WERI-Rb-1 (cell line): ENCODE measurements around the gene EIF5A2.

Experiments
- DNase-seq: peaks from one replicate; pipeline ENCODE4 v3.0.0-alpha.2; 2020
- H3K27ac ChIP-seq: fragments of 250-450 bp; sonication (Bioruptor Pico); 2 replicates; pipeline ENCODE4 v1.5.1; 2020; ENCODE audit warnings: mild to moderate bottlenecking, moderate library complexity
- H3K27me3 ChIP-seq: fragments of 250-450 bp; sonication (Bioruptor Pico); 2 replicates; pipeline ENCODE4 v1.5.1; 2021; ENCODE audit warnings: mild to moderate bottlenecking, low read depth, moderate library complexity; ENCODE audit not compliant: insufficient read depth, severe bottlenecking
- H3K36me3 ChIP-seq: fragments of 250-450 bp; sonication (Bioruptor Pico); 2 replicates; pipeline ENCODE4 v1.5.1; 2020; ENCODE audit warnings: mild to moderate bottlenecking, moderate library complexity
- H3K4me3 ChIP-seq: 2 replicates; pipeline ENCODE4 v1.5.1; 2011; ENCODE audit warnings: low read depth, mild to moderate bottlenecking, control low read depth, low read length
- H3K9me3 ChIP-seq: fragments of 250-450 bp; sonication (Bioruptor Pico); 2 replicates; pipeline ENCODE4 v1.5.1; 2021; ENCODE audit warnings: mild to moderate bottlenecking, moderate library complexity; ENCODE audit not compliant: severe bottlenecking
- TF ChIP-seq, protein P1 (sequence below): IDR thresholded peaks from 2 replicates; pipeline ENCODE4 v1.5.1; 2011; ENCODE audit warnings: low read depth, mild to moderate bottlenecking, control low read depth, inconsistent platforms, low read length

Gene EIF5A2

DNA sequence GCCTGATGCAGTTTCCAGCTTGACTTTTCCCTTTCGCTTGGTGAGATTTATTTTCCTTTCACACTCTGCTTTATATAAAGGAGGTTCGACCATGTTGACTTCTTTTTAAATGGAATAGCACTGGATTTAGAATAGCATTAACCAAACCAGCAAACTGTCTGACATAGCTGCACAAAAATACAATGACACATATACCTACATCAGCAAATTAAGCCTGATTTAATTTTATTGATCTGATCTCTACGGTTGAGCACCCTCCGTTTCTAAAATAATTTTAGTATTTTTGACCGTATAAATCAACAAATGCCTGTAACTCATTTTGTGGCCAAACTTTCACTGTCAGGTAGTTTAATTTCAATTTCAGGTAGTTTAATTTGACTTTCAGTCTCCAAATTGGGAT, 5.8 kb upstream of the EIF5A2 start:
- peaks cover 11% of the 10 kb centered on the region for H3K9me3 ChIP-seq
- DNase-seq: no peak

DNA sequence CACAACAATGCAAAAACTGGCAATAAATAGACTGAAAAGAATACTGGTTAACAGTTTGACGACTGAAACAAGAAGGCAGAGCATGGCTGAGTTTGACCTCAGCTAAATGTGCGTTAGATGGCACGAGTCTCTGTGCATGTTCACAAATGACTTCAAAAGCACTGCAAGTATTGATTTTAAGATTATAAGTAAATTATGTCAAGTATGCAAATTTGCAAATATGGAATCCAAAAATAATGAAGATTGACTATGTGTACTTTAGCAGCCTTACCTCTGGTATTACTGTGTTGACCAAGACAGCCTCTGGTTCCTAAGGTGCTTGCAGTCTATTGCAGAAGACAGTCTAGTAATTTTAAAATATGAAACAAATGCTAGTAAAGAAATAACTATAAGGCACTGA, 2.6 kb upstream of the EIF5A2 start:
- Histone ChIP-seq H3K36me3 (no peaks in the 10 kb centered on the region), H3K9me3 (peaks cover 10% of the 10 kb centered on the region), H3K27ac (no peak overlapping the region), H3K27me3 (no peaks in the 10 kb centered on the region), H3K4me3 (no peak overlapping the region)
- TF ChIP-seq, protein P1, sequence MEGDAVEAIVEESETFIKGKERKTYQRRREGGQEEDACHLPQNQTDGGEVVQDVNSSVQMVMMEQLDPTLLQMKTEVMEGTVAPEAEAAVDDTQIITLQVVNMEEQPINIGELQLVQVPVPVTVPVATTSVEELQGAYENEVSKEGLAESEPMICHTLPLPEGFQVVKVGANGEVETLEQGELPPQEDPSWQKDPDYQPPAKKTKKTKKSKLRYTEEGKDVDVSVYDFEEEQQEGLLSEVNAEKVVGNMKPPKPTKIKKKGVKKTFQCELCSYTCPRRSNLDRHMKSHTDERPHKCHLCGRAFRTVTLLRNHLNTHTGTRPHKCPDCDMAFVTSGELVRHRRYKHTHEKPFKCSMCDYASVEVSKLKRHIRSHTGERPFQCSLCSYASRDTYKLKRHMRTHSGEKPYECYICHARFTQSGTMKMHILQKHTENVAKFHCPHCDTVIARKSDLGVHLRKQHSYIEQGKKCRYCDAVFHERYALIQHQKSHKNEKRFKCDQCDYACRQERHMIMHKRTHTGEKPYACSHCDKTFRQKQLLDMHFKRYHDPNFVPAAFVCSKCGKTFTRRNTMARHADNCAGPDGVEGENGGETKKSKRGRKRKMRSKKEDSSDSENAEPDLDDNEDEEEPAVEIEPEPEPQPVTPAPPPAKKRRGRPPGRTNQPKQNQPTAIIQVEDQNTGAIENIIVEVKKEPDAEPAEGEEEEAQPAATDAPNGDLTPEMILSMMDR: no peak
- DNase-seq: no peak

More for the DNA sequence above, 5.8 kb upstream of the EIF5A2 start:
- Histone ChIP-seq H3K27ac (no peak overlapping the region), H3K27me3 (no peaks in the 10 kb centered on the region), H3K36me3 (no peaks in the 10 kb centered on the region), H3K4me3 (no peak overlapping the region)
- TF ChIP-seq, protein P1: no peak

DNA sequence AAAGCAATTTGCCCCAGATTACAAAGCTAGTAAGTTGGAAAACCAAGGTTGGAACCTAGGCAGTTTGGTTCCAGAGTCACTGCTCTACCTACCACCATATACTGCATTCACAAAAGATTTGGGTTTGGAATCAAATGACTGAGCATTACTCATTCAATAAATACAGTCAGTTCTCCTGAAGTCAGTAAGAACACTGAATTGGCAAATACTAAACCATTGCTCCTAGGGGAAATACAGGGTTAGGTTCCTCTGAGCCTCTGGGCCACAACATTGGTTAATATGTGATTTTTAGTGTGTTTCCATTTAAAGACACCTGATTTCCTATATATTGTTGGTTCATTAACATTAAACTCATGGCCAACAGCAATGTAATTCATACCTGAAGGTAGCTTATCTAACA, 2.1 kb upstream of the EIF5A2 start:
- TF ChIP-seq, protein P1: no peak
- no peak for DNase-seq
- Histone ChIP-seq H3K27ac (no peak overlapping the region), H3K9me3 (peaks cover 10% of the 10 kb centered on the region), H3K36me3 (no peaks in the 10 kb centered on the region), H3K27me3 (no peaks in the 10 kb centered on the region), H3K4me3 (no peak overlapping the region)

DNA sequence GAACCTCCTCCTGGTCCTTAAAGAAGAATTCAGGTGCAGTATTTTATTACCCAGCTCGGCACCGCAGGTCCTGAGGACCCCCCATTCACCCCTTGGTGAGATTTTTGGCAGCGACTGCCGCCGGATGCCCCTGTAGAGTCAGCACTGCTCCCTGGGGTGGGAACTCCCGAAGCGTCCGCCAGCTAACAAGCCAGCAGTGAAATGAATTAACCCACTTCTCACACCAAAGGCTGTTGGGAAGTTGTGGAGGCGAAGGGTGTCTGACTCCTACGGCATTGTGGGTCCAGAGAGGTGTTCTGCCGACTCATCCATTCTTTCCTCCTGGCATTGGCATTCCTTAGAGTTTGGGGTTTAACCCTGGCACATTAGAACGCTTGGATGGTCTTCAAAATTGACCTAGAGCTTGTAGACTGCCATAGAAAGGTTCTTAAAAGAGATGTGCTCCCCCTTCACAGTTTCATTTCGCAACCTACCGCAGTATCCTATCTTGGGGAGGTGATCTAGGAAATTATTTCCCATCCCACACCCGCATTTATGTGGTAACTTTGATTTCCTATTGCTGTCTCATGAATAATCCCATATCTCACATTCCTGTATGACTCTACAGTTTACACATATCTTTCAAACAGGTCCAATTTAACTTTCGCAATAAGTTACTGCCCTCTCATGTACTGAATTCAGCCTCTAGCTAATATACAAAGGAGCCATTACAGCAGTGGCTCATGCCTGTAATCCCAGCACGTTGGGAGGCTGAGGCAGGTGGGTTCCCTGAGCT, 879 bp upstream of the EIF5A2 start:
- TF ChIP-seq, protein P1: no peak
- no peaks in the 10 kb centered on the region for H3K36me3 ChIP-seq
- H3K9me3 ChIP-seq: peaks cover 10% of the 10 kb centered on the region
- no peak overlapping the region for H3K4me3 ChIP-seq
- no peaks in the 10 kb centered on the region for H3K27me3 ChIP-seq
- no peak for DNase-seq
- no peak overlapping the region for H3K27ac ChIP-seq

DNA sequence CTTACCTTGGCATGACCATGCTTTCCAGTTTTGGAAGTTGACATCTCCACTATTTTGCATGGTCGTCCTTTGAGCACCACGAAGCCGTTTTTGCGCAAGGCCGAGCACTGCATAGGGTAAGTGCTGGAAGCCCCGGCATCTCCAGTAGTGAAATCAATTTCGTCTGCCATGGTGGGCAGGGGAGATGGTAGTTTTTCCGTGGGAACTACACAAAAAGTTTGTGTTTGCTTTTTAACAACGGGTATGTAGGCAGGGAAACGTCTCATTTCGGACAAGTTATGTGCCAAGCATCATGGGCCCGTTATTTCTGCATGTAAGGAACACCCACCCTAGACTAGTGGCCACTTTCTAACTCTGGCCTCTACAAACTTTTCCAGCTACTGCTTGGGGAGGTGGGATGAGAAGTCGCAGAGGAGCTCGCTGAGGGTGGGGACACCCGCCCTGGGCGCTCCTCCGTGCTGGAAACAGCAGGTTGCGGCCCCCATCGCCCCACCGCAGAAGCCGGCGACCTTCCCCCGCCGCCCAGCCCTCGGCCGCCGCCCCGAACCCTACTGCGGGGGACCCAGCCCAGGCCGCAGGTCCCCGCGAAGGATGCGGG, 701 bp downstream of the EIF5A2 start:
- Histone ChIP-seq H3K27me3 (no peaks in the 10 kb centered on the region), H3K9me3 (peaks cover 10% of the 10 kb centered on the region), H3K27ac (peak overlapping the region; percentile 49), H3K36me3 (no peaks in the 10 kb centered on the region), H3K4me3 (peak overlapping the region; percentile 65)
- TF ChIP-seq, protein P1: no peak
- DNase-seq: no peak

DNA sequence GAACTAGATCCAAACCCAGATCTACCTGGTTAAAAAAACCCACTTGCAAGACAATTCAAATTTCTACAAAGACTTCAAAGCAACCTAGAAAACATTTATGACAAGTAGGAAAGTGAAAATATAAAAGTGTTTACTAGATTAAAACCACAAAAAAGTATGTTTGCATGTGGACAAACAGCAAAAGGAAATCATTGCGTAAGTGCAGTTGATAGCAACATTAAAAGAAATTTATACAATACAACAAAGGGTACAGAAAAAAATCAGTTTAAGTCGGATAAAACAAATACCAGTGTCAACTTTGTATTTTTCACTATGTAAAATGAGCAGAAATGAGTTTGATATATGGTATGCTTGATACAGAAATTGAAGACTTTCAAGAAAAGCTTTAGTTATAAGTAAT, 2.6 kb downstream of the EIF5A2 start:
- no peaks in the 10 kb centered on the region for H3K36me3 ChIP-seq
- no peak for DNase-seq
- no peaks in the 10 kb centered on the region for H3K27me3 ChIP-seq
- no peak overlapping the region for H3K4me3 ChIP-seq
- no peak overlapping the region for H3K27ac ChIP-seq
- peaks cover 10% of the 10 kb centered on the region for H3K9me3 ChIP-seq
- TF ChIP-seq, protein P1: no peak
